H9 (cell line): ENCODE data around the gene TMEM272. TPM values are rescaled to one million over a fixed set of nuclear protein-coding genes. Genes with fewer than 3 reads are reported as not detected.

Experiments
- DNase-seq: peaks from one replicate; pipeline ENCODE4 v3.0.0-alpha.2; 2017
- H2AFZ ChIP-seq: one replicate; pipeline ENCODE4 v1.6.1; 2013; ENCODE audit warnings: mild to moderate bottlenecking, low read length, control low read depth, moderate library complexity
- H2AK5ac ChIP-seq: 2 replicates; pipeline ENCODE4 v1.6.1; 2013; ENCODE audit warnings: low read length, control low read depth, mixed read lengths; ENCODE audit not compliant: insufficient read length
- H2BK120ac ChIP-seq: one replicate; pipeline ENCODE4 v1.6.1; 2013; ENCODE audit warnings: low read depth, mild to moderate bottlenecking, low read length, control low read depth, inconsistent platforms; ENCODE audit not compliant: poor library complexity, severe bottlenecking
- H2BK12ac ChIP-seq: 2 replicates; pipeline ENCODE4 v1.6.1; 2013; ENCODE audit warnings: low read length, control low read depth, mixed read lengths, low read depth; ENCODE audit not compliant: insufficient read length
- H2BK15ac ChIP-seq: 2 replicates; pipeline ENCODE4 v1.6.1; 2013; ENCODE audit warnings: low read depth, low read length, control low read depth
- H2BK20ac ChIP-seq: one replicate; pipeline ENCODE4 v1.6.1; 2013; ENCODE audit warnings: low read depth, mild to moderate bottlenecking, low read length, control low read depth, inconsistent platforms; ENCODE audit not compliant: poor library complexity, severe bottlenecking
- H2BK5ac ChIP-seq: 2 replicates; pipeline ENCODE4 v1.6.1; 2013; ENCODE audit warnings: low read length, control low read depth, mixed read lengths; ENCODE audit not compliant: insufficient read length
- H3K14ac ChIP-seq: 2 replicates; pipeline ENCODE4 v1.6.1; 2013; ENCODE audit warnings: low read length, control low read depth; ENCODE audit not compliant: insufficient read depth
- H3K18ac ChIP-seq: 2 replicates; pipeline ENCODE4 v1.6.1; 2013; ENCODE audit warnings: low read depth, mild to moderate bottlenecking, mixed read lengths, low read length, control low read depth; ENCODE audit not compliant: insufficient read length
- H3K23ac ChIP-seq: 2 replicates; pipeline ENCODE4 v1.6.1; 2013; ENCODE audit warnings: low read length, control low read depth, mixed read lengths, low read depth; ENCODE audit not compliant: insufficient read length
- H3K23me2 ChIP-seq: 2 replicates; pipeline ENCODE4 v1.6.1; 2013; ENCODE audit warnings: low read depth, mild to moderate bottlenecking, mixed read lengths, low read length, control low read depth; ENCODE audit not compliant: insufficient read length, poor library complexity, severe bottlenecking
- H3K27ac ChIP-seq: 2 replicates; pipeline ENCODE4 v1.5.1; 2013; ENCODE audit warnings: low read length, control low read depth, mixed read lengths, low read depth; ENCODE audit not compliant: insufficient read length
- H3K27me3 ChIP-seq: 2 replicates; pipeline ENCODE4 v1.6.1; 2013; ENCODE audit warnings: low read length, control low read depth, inconsistent platforms; ENCODE audit not compliant: insufficient read depth
- H3K4ac ChIP-seq: 2 replicates; pipeline ENCODE4 v1.6.1; 2013; ENCODE audit warnings: low read depth, mild to moderate bottlenecking, control low read depth, inconsistent platforms, low read length, moderate library complexity
- H3K4me1 ChIP-seq: 2 replicates; pipeline ENCODE4 v1.6.1; 2013; ENCODE audit warnings: low read length, control low read depth, inconsistent platforms; ENCODE audit not compliant: insufficient read depth
- H3K4me2 ChIP-seq: 2 replicates; pipeline ENCODE4 v1.6.1; 2013; ENCODE audit warnings: low read length, control low read depth, mixed read lengths; ENCODE audit not compliant: insufficient read length, insufficient read depth
- H3K56ac ChIP-seq: 2 replicates; pipeline ENCODE4 v1.6.1; 2013; ENCODE audit warnings: low read depth, mild to moderate bottlenecking, mixed read lengths, low read length, control low read depth; ENCODE audit not compliant: insufficient read length
- H3K79me1 ChIP-seq: 2 replicates; pipeline ENCODE4 v1.6.1; 2013; ENCODE audit warnings: low read depth, mild to moderate bottlenecking, moderate library complexity, low read length, control low read depth, inconsistent platforms; ENCODE audit not compliant: insufficient read depth, poor library complexity, severe bottlenecking
- H3K79me2 ChIP-seq: 2 replicates; pipeline ENCODE4 v1.6.1; 2013; ENCODE audit warnings: low read length, control low read depth, inconsistent platforms; ENCODE audit not compliant: insufficient read depth
- H3K9ac ChIP-seq: 2 replicates; pipeline ENCODE4 v1.6.1; 2013; ENCODE audit warnings: low read length, control low read depth, mixed read lengths; ENCODE audit not compliant: insufficient read length; ENCODE audit errors: extremely low read depth
- H3K9me3 ChIP-seq: one replicate; pipeline ENCODE4 v1.6.1; 2013; ENCODE audit warnings: low read depth, low read length, inconsistent platforms; ENCODE audit not compliant: control insufficient read depth
- H3T11ph ChIP-seq: one replicate; pipeline ENCODE4 v1.6.1; 2013; ENCODE audit warnings: mild to moderate bottlenecking, low read length, control low read depth, inconsistent platforms
- H4K20me1 ChIP-seq: one replicate; pipeline ENCODE4 v1.6.1; 2013; ENCODE audit not compliant: control insufficient read depth, insufficient read length, insufficient read depth
- H4K5ac ChIP-seq: 2 replicates; pipeline ENCODE4 v1.6.1; 2013; ENCODE audit warnings: low read depth, mild to moderate bottlenecking, mixed read lengths, low read length, control low read depth; ENCODE audit not compliant: insufficient read length
- H4K8ac ChIP-seq: replicated peaks from 2 replicates; pipeline ENCODE4 v1.6.1; 2013; ENCODE audit warnings: low read length, control low read depth, mixed read lengths, low read depth; ENCODE audit not compliant: insufficient read length
- H4K91ac ChIP-seq: 2 replicates; pipeline ENCODE4 v1.6.1; 2013; ENCODE audit warnings: low read depth, mild to moderate bottlenecking, moderate library complexity, mixed read lengths, low read length, control low read depth; ENCODE audit not compliant: insufficient read length
- H3K27ac Mint-ChIP-seq, 3 experiments: 2 replicates in 2 of 3; 3 replicates in 1 of 3; pipeline ENCODE4 v1.8.0; 2020 to 2021; ENCODE audit warnings: mixed read lengths in 3 of 3, mild to moderate bottlenecking in 1 of 3, moderate library complexity in 1 of 3
- H3K27me3 Mint-ChIP-seq: 2 replicates; pipeline ENCODE4 v1.8.0; 2021; ENCODE audit warnings: low read depth, mild to moderate bottlenecking, moderate library complexity, mixed read lengths
- H3K36me3 Mint-ChIP-seq, 3 experiments: 2 replicates in 2 of 3; 3 replicates in 1 of 3; pipeline ENCODE4 v1.8.0; 2020 to 2021; ENCODE audit warnings: low read depth in 3 of 3, mixed read lengths in 3 of 3; ENCODE audit not compliant: insufficient read depth in 1 of 3
- H3K4me1 Mint-ChIP-seq, 2 experiments: 2 replicates each; pipeline ENCODE4 v1.8.0; 2020; ENCODE audit warnings: mixed read lengths in 2 of 2
- H3K4me3 Mint-ChIP-seq, 2 experiments: 2 replicates in 1 of 2; 3 replicates in 1 of 2; pipeline ENCODE4 v1.8.0; 2020 to 2021; ENCODE audit warnings: mild to moderate bottlenecking in 2 of 2, mixed read lengths in 2 of 2, moderate library complexity in 1 of 2
- H3K9me3 Mint-ChIP-seq, 2 experiments: 2 replicates in 1 of 2; 3 replicates in 1 of 2; pipeline ENCODE4 v1.8.0; 2020; ENCODE audit warnings: mild to moderate bottlenecking in 2 of 2, mixed read lengths in 2 of 2, moderate library complexity in 1 of 2
- CTCF ChIP-seq: fragments of 200-600 bp; sonication (generic); conservative IDR thresholded peaks from 3 replicates; pipeline ENCODE4 v1.8.0; 2021; ENCODE audit warnings: antibody characterized with exemption, mild to moderate bottlenecking
- WGBS: extraction: QIAGEN DNeasy Blood & Tissue Kit; methylation state at CpG from one replicate; pipeline ENCODE4 v1.1.7; 2013; ENCODE audit warnings: missing lambda C conversion rate, low lambda C conversion rate, mixed read lengths; ENCODE audit not compliant: insufficient read length; ENCODE audit errors: extremely low coverage; 5-methylcytosine and 5-hydroxymethylcytosine counted together
- total RNA-seq: library from RNA; stranded (reverse); gene quantifications from 2 replicates; pipeline ENCODE4 v1.2.1, GENCODE V29; 2021

The TMEM272 gene
- total RNA-seq, 1 experiment from 2014 or later = not detected

DNA sequence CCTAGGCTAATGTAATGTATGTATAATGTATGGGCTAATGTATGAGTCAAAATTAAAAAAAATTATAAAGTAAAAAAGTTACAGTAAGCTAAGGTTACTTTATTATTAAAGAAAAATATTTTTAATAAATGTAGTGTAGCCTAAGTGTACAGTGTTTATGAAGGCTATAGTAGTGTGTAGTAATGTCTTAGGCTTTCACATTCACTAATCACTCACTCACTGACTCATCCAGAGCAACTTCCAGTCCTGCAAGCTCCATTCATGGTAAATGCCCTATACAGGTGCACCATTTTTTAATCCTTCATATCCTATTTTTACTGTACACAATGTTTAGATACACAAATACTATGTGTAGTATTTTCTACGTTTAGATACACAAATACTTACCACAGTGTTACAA, 1.8 kb upstream of the TMEM272 start:
- Histone ChIP-seq H3K79me1 (no peaks in the 10 kb centered on the region), H2BK12ac (no peak overlapping the region), H4K8ac (no peak overlapping the region), H3K56ac (no peak overlapping the region), H3K9ac (no peak overlapping the region), H3K9me3 (no peaks in the 10 kb centered on the region), H3K27me3 (no peaks in the 10 kb centered on the region), H3K18ac (no peak overlapping the region), H2BK15ac (no peak overlapping the region), H3K4me1 (no peaks in the 10 kb centered on the region), H3K27ac (no peak overlapping the region), H2BK120ac (no peak overlapping the region), H3K23me2 (no peaks in the 10 kb centered on the region), H2BK5ac (no peak overlapping the region), H3K4me2 (no peak overlapping the region), H4K20me1 (no peaks in the 10 kb centered on the region), H3K23ac (no peak overlapping the region), H2AK5ac (no peak overlapping the region), H4K5ac (no peak overlapping the region), H4K91ac (no peak overlapping the region), H3K4ac (no peak overlapping the region), H3K79me2 (no peaks in the 10 kb centered on the region), H2AFZ (no peak overlapping the region), H3T11ph (no peak overlapping the region), H2BK20ac (no peak overlapping the region), H3K14ac (no peak overlapping the region)
- Mint-ChIP-seq H3K27ac (no peak overlapping the region), H3K4me1 (peaks cover 9 to 12% of the 10 kb centered on the region in 2 experiments), H3K4me3 (no peak overlapping the region), H3K36me3 (peaks cover 0 to 3% (median 0%) of the 10 kb centered on the region in 3 experiments; a peak in 1 of 7 replicates), H3K27me3 (peaks cover 4% of the 10 kb centered on the region), H3K9me3 (peaks cover 10 to 11% of the 10 kb centered on the region in 2 experiments; a peak in 4 of 5 replicates)
- no peak for TF ChIP-seq CTCF
- no peak for DNase-seq
- WGBS = no CpG with 5 or more reads among the region's 1 CpG
